HepG2 (cell line): Measurements from ENCODE around the gene ART3. TPM values are rescaled to one million over a fixed set of nuclear protein-coding genes. Genes with fewer than 3 reads are reported as not detected.

Source experiments
- ATAC-seq: fragments of 200-7000 bp; cut with Tn5 transposase; 3 replicates; pipeline ENCODE4 v1.9.1; 2020; ENCODE audit warnings: mild to moderate bottlenecking, moderate library complexity
- BruUV-seq: library from RNA; stranded (reverse); fragments of 400-500 nt; replicated peaks from 2 replicates; lab custom pipeline; 2021; lab: Mats Ljungman, UMichigan
- CTCF ChIA-PET: fragments of 300-600 bp; formaldehyde crosslinking; extraction: SDS; loops from one replicate; lab custom pipeline; 2021; ENCODE audit warnings: low total read pairs, inconsistent platforms, low intra/inter-chr PET ratio; lab: Yijun Ruan, JAX
- POLR2A ChIA-PET: fragments of 350-600 bp; sonication (Branson Sonifier 250); formaldehyde crosslinking; loops from one replicate; lab custom pipeline; 2020; ENCODE audit warnings: antibody characterized with exemption, inconsistent platforms; lab: Yijun Ruan, JAX
- DNase-seq: peaks from one replicate; pipeline ENCODE4 v3.0.0-alpha.2; 2015; ENCODE audit warnings: low spot score
- FAIRE-seq: peaks from 3 replicates; lab custom pipeline; 2011; peaks lifted over from hg19 to GRCh38; lab: Jason Lieb, UNC
- H2AFZ ChIP-seq: one replicate; pipeline ENCODE4 v1.6.1; 2011; ENCODE audit warnings: low read length, inconsistent platforms
- H3K27ac ChIP-seq: fragments of 300-600 bp; 3 replicates; pipeline ENCODE4 v1.8.0; 2011; ENCODE audit warnings: mixed run types, mild to moderate bottlenecking, mixed read lengths, low read length, inconsistent platforms; ENCODE audit not compliant: insufficient read depth; ENCODE audit errors: extremely low read length
- H3K27me3 ChIP-seq, 2 experiments: fragments of 200-600 bp in 1 of 2; 2 replicates in 1 of 2; 3 replicates in 1 of 2; pipeline versions ENCODE4 v1.6.0 to v1.8.0; 2011; ENCODE audit warnings: low read length in 2 of 2, mild to moderate bottlenecking in 2 of 2, moderate library complexity in 2 of 2, inconsistent platforms in 1 of 2; ENCODE audit not compliant: insufficient read depth in 2 of 2, control insufficient read depth in 1 of 2
- H3K36me3 ChIP-seq, 2 experiments: fragments of 200-600 bp in 1 of 2; replicated peaks in 1 of 2; 2 replicates in 1 of 2; 3 replicates in 1 of 2; pipeline versions ENCODE4 v1.5.1 to v1.8.0; 2011; ENCODE audit warnings: low read length in 2 of 2, inconsistent platforms in 1 of 2; ENCODE audit not compliant: insufficient read depth in 2 of 2, control insufficient read depth in 1 of 2
- H3K4me1 ChIP-seq: 2 replicates; pipeline ENCODE4 v1.5.1; 2012; ENCODE audit warnings: low read length, inconsistent platforms; ENCODE audit not compliant: insufficient read depth
- H3K4me2 ChIP-seq: 2 replicates; pipeline ENCODE4 v1.6.0; 2011; ENCODE audit warnings: low read depth, low read length, inconsistent platforms
- H3K4me3 ChIP-seq, 3 experiments: fragments of 200-600 bp in 1 of 3; sonication (generic), shearing (Covaris generic) in 1 of 3; replicated peaks in 1 of 3; 2 replicates each; pipeline ENCODE4 v1.5.1; 2011 to 2016; ENCODE audit warnings: low read length in 3 of 3, inconsistent platforms in 2 of 3, low read depth in 2 of 3, mild to moderate bottlenecking in 2 of 3, control low read depth in 1 of 3, mixed read lengths in 1 of 3; ENCODE audit not compliant: insufficient read depth in 1 of 3
- H3K79me2 ChIP-seq: one replicate; pipeline ENCODE4 v1.6.1; 2011; ENCODE audit warnings: low read length, inconsistent platforms; ENCODE audit not compliant: insufficient read depth
- H3K9ac ChIP-seq: 2 replicates; pipeline ENCODE4 v1.6.0; 2011; ENCODE audit warnings: mild to moderate bottlenecking, low read depth, low read length, inconsistent platforms; ENCODE audit not compliant: insufficient read depth
- H3K9me3 ChIP-seq: 2 replicates; pipeline ENCODE4 v1.5.1; 2012; ENCODE audit warnings: mild to moderate bottlenecking, low read length
- H4K20me1 ChIP-seq: 2 replicates; pipeline ENCODE4 v1.6.0; 2011; ENCODE audit warnings: inconsistent platforms, mild to moderate bottlenecking, low read length, moderate library complexity; ENCODE audit not compliant: insufficient read depth
- FOXM1 ChIP-seq: sonication (generic); formaldehyde crosslinking; IDR thresholded peaks from 2 replicates; pipeline ENCODE4 v1.5.0; 2020; ENCODE audit warnings: missing genetic modification reagents
- JUND ChIP-seq: sonication (generic); formaldehyde crosslinking; IDR thresholded peaks from 2 replicates; pipeline ENCODE4 v1.8.0; 2022; ENCODE audit warnings: mild to moderate bottlenecking, missing genetic modification reagents
- MAZ ChIP-seq, 2 experiments: sonication (generic) in 1 of 2; formaldehyde crosslinking in 1 of 2; IDR thresholded peaks; 2 replicates each; pipeline versions ENCODE4 v1.5.0 to v1.6.1; 2012 to 2020; ENCODE audit warnings: low read depth in 2 of 2, mild to moderate bottlenecking in 2 of 2, borderline replicate concordance in 1 of 2, improper control_type of control experiment in 1 of 2, low read length in 1 of 2, missing genetic modification reagents in 1 of 2, moderate library complexity in 1 of 2
- MEF2D ChIP-seq: sonication (generic); formaldehyde crosslinking; IDR thresholded peaks from 2 replicates; pipeline ENCODE4 v1.5.1; 2020; ENCODE audit warnings: mild to moderate bottlenecking, missing genetic modification reagents
- MYC ChIP-seq: sonication (generic); formaldehyde crosslinking; IDR thresholded peaks from 2 replicates; pipeline ENCODE4 v1.9.0; 2021; ENCODE audit warnings: missing genetic modification reagents, borderline replicate concordance
- RFX3 ChIP-seq: IDR thresholded peaks from 2 replicates; pipeline ENCODE4 v1.6.1; 2016; ENCODE audit warnings: missing biosample characterization, missing genetic modification reagents
- ZBTB37 ChIP-seq: sonication (generic); formaldehyde crosslinking; IDR thresholded peaks from 2 replicates; pipeline ENCODE4 v1.4.0; 2020; ENCODE audit warnings: mild to moderate bottlenecking, missing genetic modification reagents
- ZFP82 ChIP-seq: sonication (generic); formaldehyde crosslinking; IDR thresholded peaks from 2 replicates; pipeline ENCODE4 v1.5.1; 2020; ENCODE audit warnings: mild to moderate bottlenecking, missing genetic modification reagents, borderline replicate concordance
- ZNF124 ChIP-seq: sonication (generic); formaldehyde crosslinking; IDR thresholded peaks from 2 replicates; pipeline ENCODE4 v1.4.0; 2020; ENCODE audit warnings: missing genetic modification reagents
- ZNF318 ChIP-seq: sonication (generic); formaldehyde crosslinking; IDR thresholded peaks from 2 replicates; pipeline ENCODE4 v1.4.0; 2020; ENCODE audit warnings: mild to moderate bottlenecking, missing genetic modification reagents
- ZNF775 ChIP-seq: sonication (generic); formaldehyde crosslinking; IDR thresholded peaks from 2 replicates; pipeline ENCODE4 v1.4.0; 2020; ENCODE audit warnings: missing genetic modification reagents, mild to moderate bottlenecking, moderate library complexity, borderline replicate concordance
- WGBS: methylation state at CpG from one replicate; pipeline ENCODE4 v1.1.6; 2017; ENCODE audit warnings: low lambda C conversion rate; 5-methylcytosine and 5-hydroxymethylcytosine counted together
- in situ Hi-C: cut with HindIII; loops from 2 replicates; pipeline ENCODE4 v1.10.0; 2017; ENCODE audit warnings: low pct_unique_long_range_greater_than_20kb; ENCODE audit not compliant: extremely low pct_ligation_motif_present
- intact Hi-C: fragments of 100-400 bp; cut with micrococcal nuclease; formaldehyde crosslinking; loops from one replicate; pipeline ENCODE4 v1.10.0; 2022; ENCODE audit not compliant: unreplicated experiment
- polyA plus RNA-seq, 8 experiments: library from polyadenylated mRNA; depleted of rRNA in 3 of 8; stranded (reverse) in 7 of 8; unstranded in 1 of 8; fragments of >200 nt; fragmentation: Illumina TruSeq in 4 of 8; extraction: Trizol in 4 of 8; gene quantifications; 2 replicates each; pipeline versions ENCODE4 v1.2.1 to v1.2.3, GENCODE V29; 2011 to 2016; ENCODE audit warnings: low read depth in 4 of 8, missing spikeins in 1 of 8, mixed read lengths in 1 of 8; ENCODE audit not compliant: insufficient read depth in 1 of 8
- total RNA-seq, 5 experiments: library from RNA; depleted of rRNA; stranded (reverse); fragments of >200 nt; fragmentation: Illumina TruSeq; extraction: Trizol; gene quantifications; 2 replicates each; pipeline ENCODE4 v1.2.3, GENCODE V29; 2016; ENCODE audit warnings: low read depth in 1 of 5

The ART3 gene
- total and polyA plus RNA-seq, 2 of the 13 experiments (the other 11 are each of a cell fraction or from before 2014, with no cell fraction given): not detected

DNA sequence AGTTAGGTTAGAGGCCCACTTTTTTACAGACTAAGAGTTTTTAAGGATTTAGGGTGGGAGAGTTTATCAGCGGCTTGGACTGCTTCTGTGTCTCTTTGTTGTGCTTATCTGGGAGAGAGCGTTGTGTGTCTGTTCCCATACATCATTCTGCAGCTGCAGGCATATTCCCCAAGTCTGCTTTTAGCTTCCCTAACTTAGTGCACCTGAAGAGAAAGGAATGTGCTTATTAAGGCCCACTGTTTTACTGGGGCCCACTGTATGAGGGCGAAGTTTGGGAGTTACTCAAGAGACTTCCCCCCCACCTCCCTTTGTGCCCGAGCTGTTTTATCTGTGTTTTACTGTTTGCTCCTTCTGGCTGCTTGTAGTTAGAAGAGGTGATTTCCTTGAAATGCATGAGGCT, 31.9 kb downstream of the ART3 start (continued):
- no peak for TF ChIP-seq ZNF318 (CRISPR knock-in tag)
- TF ChIP-seq, all 625 proteins: peak for 0

DNA sequence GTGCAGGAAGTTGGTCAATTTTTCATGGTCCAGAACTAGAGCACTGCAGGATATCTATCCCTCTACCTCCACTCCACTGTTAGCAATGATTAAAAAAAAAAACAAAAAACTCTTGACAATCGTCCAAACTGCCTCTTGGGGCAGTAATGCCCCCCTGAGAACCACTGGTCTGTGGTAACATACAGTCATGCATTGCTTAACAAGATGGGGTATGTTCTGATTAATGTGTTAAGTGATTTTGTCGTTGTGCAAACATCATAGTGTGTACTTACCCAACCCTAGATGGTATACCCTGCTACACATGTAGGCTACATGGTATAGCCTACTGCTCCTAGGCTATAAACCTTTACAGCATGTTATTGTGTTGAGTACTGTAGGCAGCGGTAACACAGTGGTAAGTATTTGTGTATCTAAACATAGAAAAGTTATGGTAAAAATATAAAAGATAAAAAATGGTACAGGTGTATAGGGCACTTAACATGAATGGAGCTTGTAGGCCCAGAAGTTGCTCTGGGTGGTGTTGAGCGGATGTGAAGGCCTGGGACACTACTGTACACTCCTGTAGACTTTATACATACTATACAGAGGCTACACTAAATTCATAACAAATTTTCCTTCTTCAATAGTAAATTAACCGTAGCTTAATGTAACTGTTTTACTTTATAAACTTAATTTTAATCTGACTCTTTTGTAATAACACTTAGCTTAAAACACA, 34.1 kb downstream of the ART3 start:
- WGBS: 37% methylated on average over 5 of the region's 5 CpGs
- BruUV-seq: no TSS peak
- peak; percentile 20 for DNase-seq
- Histone ChIP-seq H3K9me3 (no peaks in the 10 kb centered on the region), H3K27ac (no peak overlapping the region), H3K36me3 (no peaks in the 10 kb centered on the region; a peak in 2 of 5 replicates), H2AFZ (no peak overlapping the region), H3K79me2 (no peaks in the 10 kb centered on the region), H3K4me2 (no peak overlapping the region), H4K20me1 (no peaks in the 10 kb centered on the region), H3K27me3 (no peaks in the 10 kb centered on the region), H3K9ac (no peak overlapping the region), H3K4me3 (no peak overlapping the region), H3K4me1 (no peaks in the 10 kb centered on the region)
- ATAC-seq: peak; percentile 63
- ChIA-PET POLR2A (no interaction called here), CTCF (no interaction called here)
- in situ Hi-C loops: no loop called here
- intact Hi-C loops: no loop called here
- TF ChIP-seq MEF2D (no peak), ZBTB37 (CRISPR knock-in tag) (no peak), MAZ (IDR thresholded peaks at IDR 0.05; ENCODE audit: borderline replicate concordance, low read depth, low read length) (no peak), MAZ (CRISPR knock-in tag; IDR thresholded peaks at IDR 0.05; ENCODE audit: low read depth) (no peak), ZNF124 (CRISPR knock-in tag) (no peak), ZNF775 (no peak), MYC (CRISPR knock-in tag) (no peak), ZFP82 (CRISPR knock-in tag) (no peak), RFX3 (CRISPR knock-in tag) (no peak), JUND (CRISPR knock-in tag) (no peak), FOXM1 (no peak)
- FAIRE-seq: peak; percentile 39
